Measurements from ENCODE around the gene USP35. TPM values are rescaled to one million over a fixed set of nuclear protein-coding genes. Genes with fewer than 3 reads are reported as not detected.

The USP35 gene
- total RNA-seq, 1 experiment from 2014 or later: 11.8 TPM

DNA sequence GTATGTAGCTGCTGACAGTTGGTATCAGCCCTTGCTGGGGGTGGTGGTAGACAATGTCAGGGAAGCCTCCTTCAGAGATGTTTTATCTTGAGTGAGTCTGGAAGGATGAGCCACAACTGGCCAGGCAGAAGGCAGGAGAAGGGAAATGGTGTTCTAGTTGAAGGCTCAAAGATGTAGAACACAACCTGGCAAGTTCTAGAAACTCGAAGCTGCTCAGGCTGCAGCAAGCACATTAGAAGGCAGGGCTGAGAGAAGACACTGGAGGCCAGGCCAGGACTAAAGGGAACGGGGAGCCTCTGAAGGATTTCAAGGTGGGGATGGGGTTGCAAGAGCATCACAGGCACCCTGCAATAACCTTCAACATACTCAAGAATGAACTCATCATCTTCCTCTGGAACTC lies 40.4 kb downstream of the USP35 start:
- DNase-seq (ENCODE audit: low read depth, low spot score): no peak
- no peak for ATAC-seq
- BruUV-seq (replicated peaks): no TSS peak
- H3K27me3 ChIP-seq (ENCODE audit: control insufficient read depth, insufficient read depth, low read length): no peaks in the 10 kb centered on the region
- in situ Hi-C loops (cut with HindIII; ENCODE audit: low pct_unique_long_range_greater_than_20kb, low sequenced_read_pairs): no loop called here
- intact Hi-C loops (cut with micrococcal nuclease; ENCODE audit: unreplicated experiment): loop anchor here (2.0 kb wide), 1 partner anchor 186 kb away; no protein-coding TSS in a partner anchor
- POLR2A ChIA-PET: interaction anchor here (0.6 kb wide), 1 partner anchor 187 kb away, joined by 12 read pairs; no protein-coding TSS in a partner anchor
- H3K4me3 ChIP-seq (ENCODE audit: low read depth in 2 of 2, low read length in 2 of 2): no peak overlapping the region
- H3K9me3 ChIP-seq (ENCODE audit: control insufficient read depth, insufficient read depth, low read depth, low read length): no peaks in the 10 kb centered on the region
- no peaks in the 10 kb centered on the region for H3K4me1 ChIP-seq (ENCODE audit: control insufficient read depth, insufficient read depth, low read length)
- TF ChIP-seq SIN3A (IDR thresholded peaks at IDR 0.05; ENCODE audit: borderline replicate concordance, insufficient read depth, low read depth, low read length) (no peak), TCF7L2 (IDR thresholded peaks at IDR 0.05; ENCODE audit: low read depth, low read length) (no peak), POLR2AphosphoS5 (IDR thresholded peaks at IDR 0.05; ENCODE audit: low read depth, low read length) (no peak)
- TF ChIP-seq, protein P1, sequence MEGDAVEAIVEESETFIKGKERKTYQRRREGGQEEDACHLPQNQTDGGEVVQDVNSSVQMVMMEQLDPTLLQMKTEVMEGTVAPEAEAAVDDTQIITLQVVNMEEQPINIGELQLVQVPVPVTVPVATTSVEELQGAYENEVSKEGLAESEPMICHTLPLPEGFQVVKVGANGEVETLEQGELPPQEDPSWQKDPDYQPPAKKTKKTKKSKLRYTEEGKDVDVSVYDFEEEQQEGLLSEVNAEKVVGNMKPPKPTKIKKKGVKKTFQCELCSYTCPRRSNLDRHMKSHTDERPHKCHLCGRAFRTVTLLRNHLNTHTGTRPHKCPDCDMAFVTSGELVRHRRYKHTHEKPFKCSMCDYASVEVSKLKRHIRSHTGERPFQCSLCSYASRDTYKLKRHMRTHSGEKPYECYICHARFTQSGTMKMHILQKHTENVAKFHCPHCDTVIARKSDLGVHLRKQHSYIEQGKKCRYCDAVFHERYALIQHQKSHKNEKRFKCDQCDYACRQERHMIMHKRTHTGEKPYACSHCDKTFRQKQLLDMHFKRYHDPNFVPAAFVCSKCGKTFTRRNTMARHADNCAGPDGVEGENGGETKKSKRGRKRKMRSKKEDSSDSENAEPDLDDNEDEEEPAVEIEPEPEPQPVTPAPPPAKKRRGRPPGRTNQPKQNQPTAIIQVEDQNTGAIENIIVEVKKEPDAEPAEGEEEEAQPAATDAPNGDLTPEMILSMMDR (IDR thresholded peaks at IDR 0.05): no peak
- TF ChIP-seq, protein P2, sequence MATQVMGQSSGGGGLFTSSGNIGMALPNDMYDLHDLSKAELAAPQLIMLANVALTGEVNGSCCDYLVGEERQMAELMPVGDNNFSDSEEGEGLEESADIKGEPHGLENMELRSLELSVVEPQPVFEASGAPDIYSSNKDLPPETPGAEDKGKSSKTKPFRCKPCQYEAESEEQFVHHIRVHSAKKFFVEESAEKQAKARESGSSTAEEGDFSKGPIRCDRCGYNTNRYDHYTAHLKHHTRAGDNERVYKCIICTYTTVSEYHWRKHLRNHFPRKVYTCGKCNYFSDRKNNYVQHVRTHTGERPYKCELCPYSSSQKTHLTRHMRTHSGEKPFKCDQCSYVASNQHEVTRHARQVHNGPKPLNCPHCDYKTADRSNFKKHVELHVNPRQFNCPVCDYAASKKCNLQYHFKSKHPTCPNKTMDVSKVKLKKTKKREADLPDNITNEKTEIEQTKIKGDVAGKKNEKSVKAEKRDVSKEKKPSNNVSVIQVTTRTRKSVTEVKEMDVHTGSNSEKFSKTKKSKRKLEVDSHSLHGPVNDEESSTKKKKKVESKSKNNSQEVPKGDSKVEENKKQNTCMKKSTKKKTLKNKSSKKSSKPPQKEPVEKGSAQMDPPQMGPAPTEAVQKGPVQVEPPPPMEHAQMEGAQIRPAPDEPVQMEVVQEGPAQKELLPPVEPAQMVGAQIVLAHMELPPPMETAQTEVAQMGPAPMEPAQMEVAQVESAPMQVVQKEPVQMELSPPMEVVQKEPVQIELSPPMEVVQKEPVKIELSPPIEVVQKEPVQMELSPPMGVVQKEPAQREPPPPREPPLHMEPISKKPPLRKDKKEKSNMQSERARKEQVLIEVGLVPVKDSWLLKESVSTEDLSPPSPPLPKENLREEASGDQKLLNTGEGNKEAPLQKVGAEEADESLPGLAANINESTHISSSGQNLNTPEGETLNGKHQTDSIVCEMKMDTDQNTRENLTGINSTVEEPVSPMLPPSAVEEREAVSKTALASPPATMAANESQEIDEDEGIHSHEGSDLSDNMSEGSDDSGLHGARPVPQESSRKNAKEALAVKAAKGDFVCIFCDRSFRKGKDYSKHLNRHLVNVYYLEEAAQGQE (IDR thresholded peaks at IDR 0.05; ENCODE audit: insufficient read depth in 1 of 2, low read depth in 2 of 2, low read length in 1 of 2): no peak
- CTCF ChIA-PET: interaction anchor here (0.6 kb wide), 1 partner anchor 280 kb away, joined by 3 read pairs; no protein-coding TSS in a partner anchor
- H3K36me3 ChIP-seq (ENCODE audit: control insufficient read depth, insufficient read depth, low read length): no peaks in the 10 kb centered on the region
- no peak overlapping the region for H3K27ac ChIP-seq (ENCODE audit: low read length)

DNA sequence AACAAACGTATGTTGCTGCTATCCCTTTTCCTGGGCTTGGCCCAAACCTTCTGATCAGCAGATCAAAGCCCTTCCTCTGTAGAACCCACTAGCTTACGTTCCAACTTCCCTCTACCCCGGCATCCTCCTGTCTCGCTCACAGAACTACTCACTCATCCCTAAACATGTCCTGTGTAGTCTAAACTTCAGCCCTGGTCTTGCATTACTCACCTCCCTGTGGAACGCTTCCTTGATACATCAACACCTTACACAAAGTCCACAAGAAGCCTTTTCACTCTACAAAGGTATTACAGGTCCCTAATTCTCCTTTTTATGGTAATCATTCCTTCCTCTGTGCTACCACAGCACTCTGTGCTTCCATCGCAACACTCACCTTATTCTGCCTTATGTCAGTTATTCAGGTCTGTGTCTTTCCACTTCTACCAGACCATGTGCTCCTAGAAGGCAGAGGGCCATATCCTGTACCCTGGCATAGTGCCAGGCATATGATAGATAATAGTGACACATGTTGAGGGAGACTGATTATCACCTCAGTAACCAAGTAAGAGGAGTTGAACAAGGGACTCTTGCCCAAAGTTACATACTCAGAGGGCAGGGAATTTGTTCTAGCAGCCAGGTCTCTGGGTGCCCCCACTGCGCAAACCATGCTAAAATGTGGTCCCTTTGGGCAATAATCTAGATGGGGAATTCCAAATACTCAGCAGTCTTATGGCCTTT lies 41.6 kb downstream of the USP35 start:
- BruUV-seq (replicated peaks): no TSS peak
- intact Hi-C loops (cut with micrococcal nuclease; ENCODE audit: unreplicated experiment) (no loop called here), in situ Hi-C loops (cut with HindIII; ENCODE audit: low pct_unique_long_range_greater_than_20kb, low sequenced_read_pairs) (no loop called here)
- Histone ChIP-seq H3K4me3 (ENCODE audit: low read depth in 2 of 2, low read length in 2 of 2) (no peak overlapping the region), H3K27me3 (ENCODE audit: control insufficient read depth, insufficient read depth, low read length) (no peaks in the 10 kb centered on the region), H3K4me1 (ENCODE audit: control insufficient read depth, insufficient read depth, low read length) (no peaks in the 10 kb centered on the region), H3K9me3 (ENCODE audit: control insufficient read depth, insufficient read depth, low read depth, low read length) (no peaks in the 10 kb centered on the region), H3K36me3 (ENCODE audit: control insufficient read depth, insufficient read depth, low read length) (no peaks in the 10 kb centered on the region), H3K27ac (ENCODE audit: low read length) (no peak overlapping the region)
- no peak for DNase-seq (ENCODE audit: low read depth, low spot score)
- TF ChIP-seq SIN3A (IDR thresholded peaks at IDR 0.05; ENCODE audit: borderline replicate concordance, insufficient read depth, low read depth, low read length) (no peak), TCF7L2 (IDR thresholded peaks at IDR 0.05; ENCODE audit: low read depth, low read length) (no peak), POLR2AphosphoS5 (IDR thresholded peaks at IDR 0.05; ENCODE audit: low read depth, low read length) (no peak)
- TF ChIP-seq, protein P2 (IDR thresholded peaks at IDR 0.05; ENCODE audit: insufficient read depth in 1 of 2, low read depth in 2 of 2, low read length in 1 of 2): no peak
- TF ChIP-seq, protein P1 (IDR thresholded peaks at IDR 0.05): no peak
- no peak for ATAC-seq
- POLR2A ChIA-PET: no interaction called here
- CTCF ChIA-PET: no interaction called here

Measured in Panc1 (cell line).